HepG2 (cell line): Measurements from ENCODE around the gene ZNF222. TPM values are rescaled to one million over a fixed set of nuclear protein-coding genes. Genes with fewer than 3 reads are reported as not detected.
A peak's percentile ranks its signal among the peaks of the same experiment; 100 is the strongest.

Experiments used
- ATF5 ChIP-seq: sonication (generic); formaldehyde crosslinking; IDR thresholded peaks from 2 replicates; pipeline ENCODE4 v1.4.0; 2020; ENCODE audit warnings: mild to moderate bottlenecking, low read depth, missing genetic modification reagents
- CBX2 ChIP-seq, 2 experiments: fragments of 200-600 bp in 1 of 2; sonication (generic); formaldehyde crosslinking in 1 of 2; IDR thresholded peaks; 2 replicates each; pipeline versions ENCODE4 v1.7.0 to v1.8.1; 2018 to 2022; ENCODE audit warnings: low read depth in 2 of 2, low read length in 1 of 2, mild to moderate bottlenecking in 1 of 2, missing genetic modification reagents in 1 of 2
- DRAP1 ChIP-seq: IDR thresholded peaks from 2 replicates; pipeline ENCODE4 v1.6.1; 2016; ENCODE audit warnings: missing genetic modification reagents, missing compliant biosample characterization
- FOXC1 ChIP-seq: sonication (generic); formaldehyde crosslinking; IDR thresholded peaks from 2 replicates; pipeline ENCODE4 v1.8.0; 2022; ENCODE audit warnings: mild to moderate bottlenecking, missing genetic modification reagents, borderline replicate concordance
- GATA4 ChIP-seq: sonication (generic); IDR thresholded peaks from 2 replicates; pipeline ENCODE4 v1.6.1; 2016; ENCODE audit warnings: antibody characterized with exemption, low read depth, borderline replicate concordance
- IKZF1 ChIP-seq: fragments of 450-650 bp; IDR thresholded peaks from 2 replicates; pipeline ENCODE4 v1.7.1; 2016
- MXD3 ChIP-seq: IDR thresholded peaks from 2 replicates; pipeline ENCODE4 v1.6.1; 2016; ENCODE audit warnings: mild to moderate bottlenecking, missing biosample characterization, missing genetic modification reagents
- MYNN ChIP-seq: sonication (generic); formaldehyde crosslinking; IDR thresholded peaks from 2 replicates; pipeline ENCODE4 v1.4.0; 2020; ENCODE audit warnings: mild to moderate bottlenecking, low read depth, missing genetic modification reagents
- NR0B2 ChIP-seq: sonication (generic); formaldehyde crosslinking; IDR thresholded peaks from 2 replicates; pipeline ENCODE4 v1.4.0; 2020; ENCODE audit warnings: mild to moderate bottlenecking, missing genetic modification reagents
- POLR2AphosphoS5 ChIP-seq: IDR thresholded peaks from 2 replicates; pipeline ENCODE4 v1.6.1; 2012; ENCODE audit warnings: low read depth, low read length
- SALL1 ChIP-seq: sonication (generic); formaldehyde crosslinking; IDR thresholded peaks from 2 replicates; pipeline ENCODE4 v1.8.0; 2022; ENCODE audit warnings: mild to moderate bottlenecking, missing genetic modification reagents
- STAG1 ChIP-seq: sonication (generic); formaldehyde crosslinking; IDR thresholded peaks from 2 replicates; pipeline ENCODE4 v1.4.0; 2020; ENCODE audit warnings: missing genetic modification reagents
- SYNCRIP ChIP-seq: fragments of 200-400 bp; formaldehyde crosslinking; IDR thresholded peaks from 2 replicates; pipeline ENCODE4 v1.6.1; 2018; ENCODE audit warnings: mild to moderate bottlenecking, low read depth, low read length; ENCODE audit not compliant: insufficient read depth
- ZBTB10 ChIP-seq: sonication (generic); formaldehyde crosslinking; IDR thresholded peaks from 2 replicates; pipeline ENCODE4 v1.4.0; 2020; ENCODE audit warnings: missing genetic modification reagents, borderline replicate concordance
- ZFP37 ChIP-seq: sonication (generic); formaldehyde crosslinking; IDR thresholded peaks from 2 replicates; pipeline ENCODE4 v1.4.0; 2020; ENCODE audit warnings: missing genetic modification reagents, borderline replicate concordance
- ZMAT3 ChIP-seq: sonication (generic); formaldehyde crosslinking; conservative IDR thresholded peaks from 2 replicates; pipeline ENCODE4 v1.7.0; 2021; ENCODE audit warnings: missing genetic modification reagents
- ZNF160 ChIP-seq: sonication (generic); formaldehyde crosslinking; IDR thresholded peaks from 2 replicates; pipeline ENCODE4 v1.8.0; 2022; ENCODE audit warnings: mild to moderate bottlenecking, inconsistent platforms, missing genetic modification reagents
- ZNF224 ChIP-seq: sonication (generic); formaldehyde crosslinking; IDR thresholded peaks from 2 replicates; pipeline ENCODE4 v1.5.0; 2020; ENCODE audit warnings: mild to moderate bottlenecking, missing genetic modification reagents
- ZNF230 ChIP-seq: sonication (generic); formaldehyde crosslinking; IDR thresholded peaks from 2 replicates; pipeline ENCODE4 v1.4.0; 2020; ENCODE audit warnings: mild to moderate bottlenecking, missing genetic modification reagents
- ZNF879 ChIP-seq: sonication (generic); formaldehyde crosslinking; IDR thresholded peaks from 2 replicates; pipeline ENCODE4 v1.8.1; 2023; ENCODE audit warnings: missing genetic modification reagents
- polyA plus RNA-seq, 8 experiments: library from polyadenylated mRNA; depleted of rRNA in 3 of 8; stranded (reverse) in 7 of 8; unstranded in 1 of 8; fragments of >200 nt; fragmentation: Illumina TruSeq in 4 of 8; extraction: Trizol in 4 of 8; gene quantifications; 2 replicates each; pipeline versions ENCODE4 v1.2.1 to v1.2.3, GENCODE V29; 2011 to 2016; ENCODE audit warnings: low read depth in 4 of 8, missing spikeins in 1 of 8, mixed read lengths in 1 of 8; ENCODE audit not compliant: insufficient read depth in 1 of 8
- total RNA-seq, 5 experiments: library from RNA; depleted of rRNA; stranded (reverse); fragments of >200 nt; fragmentation: Illumina TruSeq; extraction: Trizol; gene quantifications; 2 replicates each; pipeline ENCODE4 v1.2.3, GENCODE V29; 2016; ENCODE audit warnings: low read depth in 1 of 5
- TF ChIP-seq, protein P1 (sequence below): sonication (generic); formaldehyde crosslinking; IDR thresholded peaks from 2 replicates; pipeline ENCODE4 v1.4.0; 2020; ENCODE audit warnings: missing genetic modification reagents

ZNF222 gene
- total and polyA plus RNA-seq, 2 of the 13 experiments (the other 11 are each of a cell fraction or from before 2014, with no cell fraction given), result 2.2 to 6.2 TPM

GRCh38 chr19:44002566-44003460 is 22.4 kb upstream of the ZNF222 start, which contains the start of gene ZNF230 (continued):
- TF ChIP-seq GATA4 (0 out of 2 replicates have a peak, but pooled peaks have one; percentile 17), DRAP1 (CRISPR knock-in tag) (peak; percentile 72; the same call in 1 of the 2 replicates), FOXC1 (CRISPR knock-in tag) (no peak), STAG1 (CRISPR knock-in tag) (peak; percentile 3; the same call in 1 of the 2 replicates), NR0B2 (CRISPR knock-in tag) (no peak), ZNF230 (0 out of 2 replicates have a peak, but pooled peaks have one; percentile 61), SYNCRIP (no peak), ZNF879 (CRISPR knock-in tag) (peak; percentile 52; the same call in 1 of the 2 replicates), ZBTB10 (CRISPR knock-in tag) (no peak), MXD3 (CRISPR knock-in tag) (no peak), ATF5 (CRISPR knock-in tag) (no peak), ZNF224 (CRISPR knock-in tag) (no peak), ZFP37 (CRISPR knock-in tag) (no peak), CBX2 (IDR thresholded peaks at IDR 0.05; ENCODE audit: low read depth, low read length) (no peak), CBX2 (CRISPR knock-in tag; IDR thresholded peaks at IDR 0.05; ENCODE audit: low read depth) (no peak), SALL1 (peak; percentile 59; the same call in 1 of the 2 replicates), IKZF1 (no peak), ZMAT3 (CRISPR knock-in tag) (0 out of 2 replicates have a peak, but pooled peaks have one; percentile 44), ZNF160 (CRISPR knock-in tag) (no peak), MYNN (CRISPR knock-in tag) (no peak), POLR2AphosphoS5 (peak; percentile 76)
- TF ChIP-seq, protein P1, sequence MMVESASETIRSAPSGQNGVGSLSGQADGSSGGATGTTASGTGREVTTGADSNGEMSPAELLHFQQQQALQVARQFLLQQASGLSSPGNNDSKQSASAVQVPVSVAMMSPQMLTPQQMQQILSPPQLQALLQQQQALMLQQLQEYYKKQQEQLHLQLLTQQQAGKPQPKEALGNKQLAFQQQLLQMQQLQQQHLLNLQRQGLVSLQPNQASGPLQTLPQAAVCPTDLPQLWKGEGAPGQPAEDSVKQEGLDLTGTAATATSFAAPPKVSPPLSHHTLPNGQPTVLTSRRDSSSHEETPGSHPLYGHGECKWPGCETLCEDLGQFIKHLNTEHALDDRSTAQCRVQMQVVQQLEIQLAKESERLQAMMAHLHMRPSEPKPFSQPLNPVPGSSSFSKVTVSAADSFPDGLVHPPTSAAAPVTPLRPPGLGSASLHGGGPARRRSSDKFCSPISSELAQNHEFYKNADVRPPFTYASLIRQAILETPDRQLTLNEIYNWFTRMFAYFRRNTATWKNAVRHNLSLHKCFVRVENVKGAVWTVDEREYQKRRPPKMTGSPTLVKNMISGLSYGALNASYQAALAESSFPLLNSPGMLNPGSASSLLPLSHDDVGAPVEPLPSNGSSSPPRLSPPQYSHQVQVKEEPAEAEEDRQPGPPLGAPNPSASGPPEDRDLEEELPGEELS (CRISPR knock-in tag), result 0 out of 2 replicates have a peak, but pooled peaks have one; percentile 24
